Heart left ventricle (tissue), 16 donors: ENCODE data around the gene ACP6. TPM values are rescaled to one million over a fixed set of nuclear protein-coding genes. Genes with fewer than 3 reads are reported as not detected.

ENCODE experiments used
- ATAC-seq, 4 donors: fragments of 200-7000 bp; cut with Tn5 transposase; one replicate each; pipeline ENCODE4 v1.9.1; 2020 to 2022; ENCODE audit warnings: moderate library complexity in 4 of 4, mild to moderate bottlenecking in 3 of 4, moderate number of reproducible peaks in 1 of 4
- DNase-seq, 5 donors: peaks; one replicate each; pipeline ENCODE4 v3.0.0-alpha.2; 2020
- H3K27ac ChIP-seq, 12 donors: fragments of 200-600 bp; sonication (generic) in 4 of 12; one replicate each; pipeline versions ENCODE4 v1.5.0 to v1.8.0; 2016 to 2022; ENCODE audit warnings: mild to moderate bottlenecking in 2 of 12
- H3K27me3 ChIP-seq, 9 donors: fragments of 200-600 bp; sonication (generic) in 2 of 9; one replicate each; pipeline versions ENCODE4 v1.5.1 to v1.8.0; 2016 to 2022; ENCODE audit warnings: mild to moderate bottlenecking in 3 of 9
- H3K36me3 ChIP-seq, 9 donors: fragments of 200-600 bp; sonication (generic) in 2 of 9; one replicate each; pipeline versions ENCODE4 v1.5.0 to v1.8.0; 2018 to 2022; ENCODE audit warnings: mild to moderate bottlenecking in 2 of 9
- H3K4me1 ChIP-seq, 12 donors: fragments of 200-600 bp; sonication (generic) in 4 of 12; one replicate each; pipeline versions ENCODE4 v1.5.0 to v1.8.0; 2016 to 2022; ENCODE audit warnings: mild to moderate bottlenecking in 3 of 12
- H3K4me3 ChIP-seq, 12 donors: fragments of 200-600 bp; sonication (generic) in 4 of 12; one replicate each; pipeline versions ENCODE4 v1.5.0 to v1.8.0; 2017 to 2022; ENCODE audit warnings: mild to moderate bottlenecking in 9 of 12, moderate library complexity in 4 of 12
- H3K9me3 ChIP-seq, 12 donors: fragments of 200-600 bp; sonication (generic) in 4 of 12; one replicate each; pipeline versions ENCODE4 v1.5.0 to v1.8.0; 2016 to 2022; ENCODE audit warnings: mild to moderate bottlenecking in 1 of 12
- CTCF ChIP-seq, 12 donors: fragments of 200-600 bp; sonication (generic) in 4 of 12; IDR thresholded peaks; one replicate each; pipeline versions ENCODE4 v1.5.0 to v1.8.0; 2018 to 2022; ENCODE audit warnings: antibody characterized with exemption in 12 of 12, mild to moderate bottlenecking in 5 of 12
- POLR2A ChIP-seq, 2 donors: fragments of 450-650 bp; IDR thresholded peaks; one replicate each; pipeline ENCODE4 v1.6.1; 2017; ENCODE audit warnings: antibody characterized with exemption in 2 of 2, mild to moderate bottlenecking in 2 of 2, moderate library complexity in 2 of 2
- WGBS, 4 donors: extraction: QIAGEN DNeasy Blood & Tissue Kit in 2 of 4; methylation state at CpG; one replicate each; pipeline versions ENCODE4 v1.1.5 to v1.1.7; 2013 to 2018; 5-methylcytosine and 5-hydroxymethylcytosine counted together
- intact Hi-C, 10 donors: fragments of 100-400 bp; cut with DNase I; formaldehyde crosslinking; loops; one replicate each; pipeline versions ENCODE4 v1.11.1 to v1.14.2; 2022
- polyA plus RNA-seq, 2 donors: library from polyadenylated mRNA; stranded (reverse); fragments of 200-250 nt; gene quantifications; one replicate each; pipeline ENCODE4 v1.2.3, GENCODE V29; 2013
- total RNA-seq, 9 donors: library from RNA; depleted of rRNA in 2 of 9; stranded (reverse); fragments of >200 nt in 2 of 9; fragmentation: NEBNext Ultra II Directional in 3 of 9; extraction: Animal tissue kit (Norgen Biotek cat#: 25700) in 3 of 9; gene quantifications; one replicate each; pipeline versions ENCODE4 v1.1.0 to v1.2.4, GENCODE V29; 2016 to 2023
- donor health status: ischemic (EF 13 %, LVEDD 7.1; RV severe dilation, severe dysfunction).
- donor health status: healthy with polysubstance abuse.
- donor health status: DM: no; HTN: yes; CAD: no.
- donor health status: DM: no; HTN: no; CAD: no.
- donor health status: ischemic (EF 25% LVEDD 6.9; RV normal size, moderate dysfunction).
- donor health status: ischemic (EF 25% LVEDD 5.7; RV mildly dilated, moderate dysfunction).
- donor health status: healthy.
- donor health status: DM: yes; HTN: yes; CAD: no.
- donor health status: ischemic (EF 35%, LVEDD 5.7; RV mildly dilated, moderate dysfunction).
- donor health status: nonischemic (EF 11% LVEDD 7.7; RV severe dilation, severe dysfunction).
- donor health status: DM: yes; HTN: yes; CAD: no.
- donor health status: PGD.
- donor health status: ischemic (EF 29% LVEDD 5.4; RV normal size, mild dysfunction).
- donor health status: nonischemic (EF 23%, LVEDD 6.1; RV moderate dilation, normal function).

ACP6 gene
- total and polyA plus RNA-seq, 11 donors = 4.0 to 27.8 (median 13.6) TPM

- DNase-seq = no peak
- Histone ChIP-seq H3K4me3 (no peak overlapping the region), H3K27me3 (no peaks in the 10 kb centered on the region), H3K4me1 (peaks cover 0 to 11% (median 3%) of the 10 kb centered on the region in 12 donors), H3K27ac (no peak overlapping the region), H3K36me3 (peaks cover 0 to 3% (median 0%) of the 10 kb centered on the region in 9 donors), H3K9me3 (peaks cover 0 to 16% (median 0%) of the 10 kb centered on the region in 12 donors)
- no peak for TF ChIP-seq POLR2A (IDR thresholded peaks at IDR 0.05)
- TF ChIP-seq CTCF (IDR thresholded peaks at IDR 0.05) = no peak
- intact Hi-C loops = loop anchor here in 1 of 10 donors (10.0 kb wide), 1 partner anchor 49 kb away; a partner anchor contains a TSS
- no peak for ATAC-seq
- WGBS, 4 donors = 83 to 90% (median 85%) methylated on average over 4 of the region's 4 CpGs
These were observed 6.1 kb downstream of the ACP6 start for GRCh38 chr1:147664206-147664605.

GRCh38 chr1:147654511-147654910 is 15.8 kb downstream of the ACP6 start:
- Histone ChIP-seq H3K27ac (no peak overlapping the region), H3K27me3 (no peaks in the 10 kb centered on the region), H3K4me1 (no peaks in the 10 kb centered on the region), H3K36me3 (peaks cover 0 to 85% (median 54%) of the 10 kb centered on the region in 9 donors), H3K4me3 (no peak overlapping the region), H3K9me3 (no peaks in the 10 kb centered on the region)
- TF ChIP-seq CTCF (IDR thresholded peaks at IDR 0.05) (no peak), POLR2A (IDR thresholded peaks at IDR 0.05) (no peak)
- DNase-seq = no peak
- intact Hi-C loops = no loop called here
- no peak for ATAC-seq
- WGBS, 4 donors = 93 to 97% (median 95%) methylated on average over 5 of the region's 5 CpGs

- 85 to 96% (median 91%) methylated on average over 3 of the region's 3 CpGs for WGBS, 4 donors
- Histone ChIP-seq H3K27me3 (no peaks in the 10 kb centered on the region), H3K9me3 (no peaks in the 10 kb centered on the region), H3K36me3 (peaks cover 0 to 85% (median 57%) of the 10 kb centered on the region in 9 donors), H3K27ac (no peak overlapping the region), H3K4me1 (peaks cover 0 to 3% (median 0%) of the 10 kb centered on the region in 12 donors), H3K4me3 (no peak overlapping the region)
- TF ChIP-seq CTCF (IDR thresholded peaks at IDR 0.05) (no peak), POLR2A (IDR thresholded peaks at IDR 0.05) (no peak)
- ATAC-seq (no peak), DNase-seq (no peak)
- intact Hi-C loops = no loop called here
These were observed 18.0 kb downstream of the ACP6 start for GRCh38 chr1:147652306-147652705.

GRCh38 chr1:147651466-147651865 is 18.9 kb downstream of the ACP6 start:
- Histone ChIP-seq H3K4me3 (no peak overlapping the region), H3K4me1 (peaks cover 0 to 3% (median 0%) of the 10 kb centered on the region in 12 donors), H3K36me3 (peaks cover 0 to 84% (median 55%) of the 10 kb centered on the region in 9 donors), H3K27ac (no peak overlapping the region), H3K9me3 (no peaks in the 10 kb centered on the region), H3K27me3 (no peaks in the 10 kb centered on the region)
- DNase-seq (no peak), ATAC-seq (no peak)
- intact Hi-C loops = no loop called here
- 28 to 64% (median 30%) methylated on average over 1 of the region's 1 CpG for WGBS, 4 donors
- TF ChIP-seq POLR2A (IDR thresholded peaks at IDR 0.05) (no peak), CTCF (IDR thresholded peaks at IDR 0.05) (no peak)
